Kidney (tissue), 14 donors: ENCODE measurements around the gene UBALD2. TPM values are rescaled to one million over a fixed set of nuclear protein-coding genes. Genes with fewer than 3 reads are reported as not detected.

Experiments
- DNase-seq, 5 donors: peaks; one replicate each; pipeline ENCODE4 v3.0.0-alpha.2; 2013 to 2020
- FAIRE-seq: peaks from 2 replicates; lab custom pipeline; 2012; peaks lifted over from hg19 to GRCh38; lab: Jason Lieb, UNC
- H3K27ac ChIP-seq, 2 donors: one replicate each; pipeline ENCODE4 v1.7.0; 2013; ENCODE audit warnings: low read depth in 2 of 2, low read length in 2 of 2, inconsistent platforms in 1 of 2
- H3K27me3 ChIP-seq: one replicate; pipeline ENCODE4 v1.7.1; 2013; ENCODE audit warnings: low read length, inconsistent platforms; ENCODE audit not compliant: control insufficient read depth, insufficient read depth
- H3K36me3 ChIP-seq, 3 donors: one replicate each; pipeline versions ENCODE4 v1.7.0 to v1.7.1; 2013; ENCODE audit warnings: low read length in 3 of 3, control low read depth in 1 of 3, inconsistent platforms in 1 of 3; ENCODE audit not compliant: insufficient read depth in 3 of 3, control insufficient read depth in 2 of 3
- H3K4me1 ChIP-seq, 3 donors: one replicate each; pipeline versions ENCODE4 v1.7.0 to v1.7.1; 2013; ENCODE audit warnings: low read length in 3 of 3, inconsistent platforms in 1 of 3, low read depth in 1 of 3; ENCODE audit not compliant: control insufficient read depth in 2 of 3, insufficient read depth in 2 of 3
- H3K4me3 ChIP-seq, 3 donors: one replicate each; pipeline versions ENCODE4 v1.7.0 to v1.8.1; 2013; ENCODE audit warnings: low read length in 3 of 3, control low read depth in 1 of 3, inconsistent platforms in 1 of 3
- H3K9ac ChIP-seq, 3 donors: one replicate each; pipeline versions ENCODE4 v1.7.0 to v1.7.1; 2013; ENCODE audit warnings: low read length in 3 of 3, control low read depth in 1 of 3, inconsistent platforms in 1 of 3
- H3K9me3 ChIP-seq, 3 donors: one replicate each; pipeline versions ENCODE4 v1.7.0 to v1.7.1; 2013; ENCODE audit warnings: low read length in 3 of 3, control low read depth in 1 of 3, inconsistent platforms in 1 of 3; ENCODE audit not compliant: control insufficient read depth in 2 of 3, insufficient read depth in 1 of 3
- CTCF ChIP-seq: IDR thresholded peaks from 3 replicates; pipeline ENCODE4 v1.5.1; 2012; ENCODE audit warnings: mild to moderate bottlenecking, moderate library complexity, borderline replicate concordance; ENCODE audit not compliant: insufficient read depth; ENCODE audit errors: extremely low read depth
- intact Hi-C: fragments of 100-400 bp; cut with DNase I; formaldehyde crosslinking; loops from one replicate; pipeline ENCODE4 v1.11.1; 2022
- polyA plus RNA-seq: library from polyadenylated mRNA; stranded (reverse); fragments of 350-450 nt; fragmentation: Illumina TruSeq; extraction: RNeasy Lipid Tissue Mini Kit (QIAGEN cat#74804); gene quantifications from one replicate; pipeline ENCODE4 v1.2.3, GENCODE V29; 2014; ENCODE audit warnings: low read depth, low replicate concordance; ENCODE audit not compliant: insufficient read depth
- total RNA-seq: library from RNA; stranded (reverse); fragmentation: NEBNext Ultra II Directional; extraction: Animal tissue kit (Norgen Biotek cat#: 25700); gene quantifications from one replicate; pipeline ENCODE4 v1.2.1, GENCODE V29; 2021
- donor health status: control.
- donor health status: control.
- donor health status: control.
- donor health status: control.
- donor health status: control.
- donor health status: DM: yes; HTN: yes; CAD: no.
- donor health status: Normal renal cell carcinoma (clear cell type).

Gene UBALD2
- total and polyA plus RNA-seq, 2 donors from 2014 or later, result 54.3 to 59.1 TPM

- no peaks in the 10 kb centered on the region for H3K9me3 ChIP-seq
- H3K27me3 ChIP-seq, result no peaks in the 10 kb centered on the region
- no peak overlapping the region for H3K27ac ChIP-seq
- peak overlapping the region in 1 of 3 donors; percentile 20 for H3K4me3 ChIP-seq
- no peak overlapping the region for H3K9ac ChIP-seq
- no peak for FAIRE-seq
- DNase-seq, result peak; percentile 22 to 91 (median 79)
- H3K36me3 ChIP-seq, result no peaks in the 10 kb centered on the region
- no peak for TF ChIP-seq CTCF
- intact Hi-C loops, result no loop called here
- peaks cover under 1 to 12% (median 8%) of the 10 kb centered on the region in 3 donors for H3K4me1 ChIP-seq
These were observed 18.8 kb upstream of the UBALD2 start for GRCh38 chr17:76246080-76247066.

- intact Hi-C loops, result no loop called here
- DNase-seq (peak in 1 of 5 donors; percentile 14), FAIRE-seq (no peak)
- no peak overlapping the region for H3K27ac ChIP-seq
- no peak for TF ChIP-seq CTCF
- H3K4me1 ChIP-seq, result peaks cover 10 to 22% (median 12%) of the 10 kb centered on the region in 3 donors
- H3K27me3 ChIP-seq, result no peaks in the 10 kb centered on the region
- no peaks in the 10 kb centered on the region for H3K9me3 ChIP-seq
- no peaks in the 10 kb centered on the region for H3K36me3 ChIP-seq
- H3K4me3 ChIP-seq, result no peak overlapping the region
- H3K9ac ChIP-seq, result no peak overlapping the region
These were observed 17.8 kb upstream of the UBALD2 start for GRCh38 chr17:76247304-76247703.

- intact Hi-C loops, result no loop called here
- H3K9ac ChIP-seq, result no peak overlapping the region
- FAIRE-seq, result no peak
These were observed 16.9 kb upstream of the UBALD2 start for GRCh38 chr17:76248013-76248782.

More at GRCh38 chr17:76248013-76248782, 16.9 kb upstream of the UBALD2 start:
- Histone ChIP-seq H3K4me1 (peaks cover 16 to 31% (median 19%) of the 10 kb centered on the region in 3 donors), H3K27me3 (no peaks in the 10 kb centered on the region), H3K36me3 (no peaks in the 10 kb centered on the region), H3K27ac (no peak overlapping the region), H3K4me3 (no peak overlapping the region), H3K9me3 (no peaks in the 10 kb centered on the region)
- DNase-seq, result peak in 2 of 5 donors; percentile 10 to 32
- TF ChIP-seq CTCF, result no peak
